Upper lobe of right lung (tissue), 1 donor: ENCODE results near the gene SLC29A3. TPM values are rescaled to one million over a fixed set of nuclear protein-coding genes. Genes with fewer than 3 reads are reported as not detected.

Experiments used
- ATAC-seq: fragments of 200-7000 bp; cut with Tn5 transposase; one replicate; pipeline ENCODE4 v1.9.1; 2020; ENCODE audit warnings: mild to moderate bottlenecking, moderate library complexity
- DNase-seq: peaks from one replicate; pipeline ENCODE4 v3.0.0-alpha.2; 2020
- H3K27ac ChIP-seq: fragments of 200-600 bp; one replicate; pipeline ENCODE4 v1.8.0; 2022
- H3K27me3 ChIP-seq: fragments of 200-600 bp; one replicate; pipeline ENCODE4 v1.8.0; 2022; ENCODE audit warnings: mild to moderate bottlenecking
- H3K36me3 ChIP-seq: fragments of 200-600 bp; one replicate; pipeline ENCODE4 v1.8.0; 2022
- H3K4me1 ChIP-seq: fragments of 200-600 bp; one replicate; pipeline ENCODE4 v1.8.0; 2022
- H3K4me3 ChIP-seq: fragments of 200-600 bp; one replicate; pipeline ENCODE4 v1.8.0; 2022; ENCODE audit warnings: mild to moderate bottlenecking
- H3K9me3 ChIP-seq: fragments of 200-600 bp; one replicate; pipeline ENCODE4 v1.8.0; 2022
- CTCF ChIP-seq: fragments of 200-600 bp; IDR thresholded peaks from one replicate; pipeline ENCODE4 v1.8.0; 2022; ENCODE audit warnings: antibody characterized with exemption
- intact Hi-C: fragments of 100-400 bp; cut with DNase I; formaldehyde crosslinking; loops from one replicate; pipeline ENCODE4 v1.11.0; 2022
- long read RNA-seq: library from polyadenylated mRNA; unstranded; transcript quantifications from one replicate; pipeline ENCODE4 v2.0.0, GENCODE V29; 2021
- total RNA-seq: library from RNA; stranded (reverse); fragmentation: NEBNext Ultra II Directional; extraction: Animal tissue kit (Norgen Biotek cat#: 25700); gene quantifications from one replicate; pipeline ENCODE4 v1.2.1, GENCODE V29; 2021
- donor health status: DM: no; HTN: yes; CAD: no; lungs with severe emphysema.

Gene SLC29A3
- 14.8 TPM for total RNA-seq
- long read RNA-seq, transcript SLC29A3-205 (6 exons, 2,262 nt), result major isoform, 15 of 25 reads
- long read RNA-seq, partial matches to known transcripts, result 2 of 25 reads
- long read RNA-seq, other reads (novel, unspliced or antisense), result 6 of 25 reads

GRCh38 chr10:71319042-71319799 lies at the start of gene SLC29A3:
Gene SLC29A3 (plus strand): TSS chr10:71319259. CDS start chr10:71319310, 51 bp downstream.
- Histone ChIP-seq H3K4me1 (peaks cover 17% of the 10 kb centered on the region), H3K36me3 (peaks cover 9% of the 10 kb centered on the region), H3K27me3 (no peaks in the 10 kb centered on the region), H3K9me3 (no peaks in the 10 kb centered on the region), H3K4me3 (peak within 1 kb of the TSS; percentile 88), H3K27ac (peak within 1 kb of the TSS; percentile 78)
- intact Hi-C loops, result loop anchor here (10.0 kb wide), 1 partner anchor 386 kb away; no protein-coding TSS in a partner anchor
- ATAC-seq (peak; percentile 91), DNase-seq (peak; percentile 92)
- peak; percentile 61 for TF ChIP-seq CTCF

GRCh38 chr10:71269301-71270288 lies 49.5 kb upstream of the SLC29A3 start:
- H3K9me3 ChIP-seq, result no peaks in the 10 kb centered on the region
- H3K27me3 ChIP-seq, result no peaks in the 10 kb centered on the region
- TF ChIP-seq CTCF, result no peak
- H3K4me3 ChIP-seq, result no peak overlapping the region
- H3K36me3 ChIP-seq, result no peaks in the 10 kb centered on the region
- DNase-seq, result no peak
- H3K27ac ChIP-seq, result no peak overlapping the region
- H3K4me1 ChIP-seq, result peaks cover 10% of the 10 kb centered on the region
- no peak for ATAC-seq
- intact Hi-C loops, result loop anchor here (10.0 kb wide), 1 partner anchor 55 kb away; the partner anchor contains the start of gene UNC5B

GRCh38 chr10:71270301-71271220 lies 48.5 kb upstream of the SLC29A3 start:
- intact Hi-C loops, result no loop called here
- H3K27ac ChIP-seq, result no peak overlapping the region
- H3K9me3 ChIP-seq, result no peaks in the 10 kb centered on the region
- DNase-seq (no peak), ATAC-seq (peak; percentile 72)
- H3K36me3 ChIP-seq, result no peaks in the 10 kb centered on the region
- peaks cover 10% of the 10 kb centered on the region for H3K4me1 ChIP-seq
- peak; percentile 59 for TF ChIP-seq CTCF
- H3K27me3 ChIP-seq, result no peaks in the 10 kb centered on the region
- no peak overlapping the region for H3K4me3 ChIP-seq

- H3K4me3 ChIP-seq, result no peak overlapping the region
- H3K4me1 ChIP-seq, result peaks cover 5% of the 10 kb centered on the region
- no peak overlapping the region for H3K27ac ChIP-seq
- TF ChIP-seq CTCF, result no peak
- DNase-seq (no peak), ATAC-seq (no peak)
- no peaks in the 10 kb centered on the region for H3K36me3 ChIP-seq
- no peaks in the 10 kb centered on the region for H3K9me3 ChIP-seq
- intact Hi-C loops, result no loop called here
- no peaks in the 10 kb centered on the region for H3K27me3 ChIP-seq
Measured at GRCh38 chr10:71271662-71272055, 47.4 kb upstream of the SLC29A3 start.
